H1 (cell line): ENCODE results near the gene RPP25. TPM values are rescaled to one million over a fixed set of nuclear protein-coding genes. Genes with fewer than 3 reads are reported as not detected.

ENCODE experiments used
- BCL11A ChIP-seq, 2 experiments: IDR thresholded peaks; one replicate each; pipeline ENCODE4 v1.6.1; 2011; ENCODE audit warnings: low read depth in 2 of 2, low read length in 2 of 2, mild to moderate bottlenecking in 2 of 2
- CHD2 ChIP-seq: IDR thresholded peaks from 2 replicates; pipeline ENCODE4 v1.6.1; 2012; ENCODE audit warnings: low read length, improper control_type of control experiment
- HDAC2 ChIP-seq, 2 experiments: fragments of 300-600 bp in 1 of 2; sonication (generic) in 1 of 2; IDR thresholded peaks; 2 replicates each; pipeline ENCODE4 v1.6.1; 2011 to 2012; ENCODE audit warnings: low read depth in 2 of 2, low read length in 2 of 2, mild to moderate bottlenecking in 2 of 2, moderate library complexity in 2 of 2, borderline replicate concordance in 1 of 2, inconsistent platforms in 1 of 2
- KDM1A ChIP-seq: fragments of 200-600, 300-600 bp; sonication (generic); IDR thresholded peaks from 2 replicates; pipeline ENCODE4 v1.7.1; 2016; ENCODE audit warnings: mild to moderate bottlenecking, low read length, borderline replicate concordance
- NRF1 ChIP-seq: IDR thresholded peaks from 2 replicates; pipeline ENCODE4 v1.6.1; 2011; ENCODE audit warnings: mild to moderate bottlenecking, low read depth, low read length, improper control_type of control experiment
- RAD21 ChIP-seq, 2 experiments: IDR thresholded peaks in 1 of 2; conservative IDR thresholded peaks in 1 of 2; 2 replicates each; pipeline ENCODE4 v1.6.1; 2011; ENCODE audit warnings: low read depth in 2 of 2, low read length in 2 of 2, improper control_type of control experiment in 1 of 2, inconsistent platforms in 1 of 2, mild to moderate bottlenecking in 1 of 2, moderate library complexity in 1 of 2
- polyA plus RNA-seq, 7 experiments: library from polyadenylated mRNA; depleted of rRNA in 3 of 7; stranded (reverse) in 5 of 7; unstranded in 2 of 7; fragments of >200 nt in 5 of 7; fragments of 200-250 nt in 2 of 7; gene quantifications; 1 replicate in 5 of 7; 2 replicates in 1 of 7; 4 replicates in 1 of 7; pipeline versions ENCODE4 v1.2.1 to v1.2.3, GENCODE V29; 2011 to 2013; ENCODE audit warnings: missing spikeins in 2 of 7, mixed read lengths in 2 of 7
- total RNA-seq: library from RNA; stranded (reverse); fragmentation: NEBNext Ultra II Directional; extraction: Animal tissue kit (Norgen Biotek cat#: 25700); gene quantifications from 2 replicates; pipeline ENCODE4 v1.2.1, GENCODE V29; 2021
- TF ChIP-seq, protein P1 (sequence below): fragments of 300-600 bp; sonication (generic); IDR thresholded peaks from 2 replicates; pipeline ENCODE4 v1.7.1; 2012; ENCODE audit warnings: low read length, moderate library complexity, mild to moderate bottlenecking, inconsistent platforms; ENCODE audit not compliant: insufficient replicate concordance
- TF ChIP-seq, protein P2 (sequence below): IDR thresholded peaks from 2 replicates; pipeline ENCODE4 v1.6.1; 2011; ENCODE audit warnings: low read depth, mild to moderate bottlenecking, low read length; ENCODE audit not compliant: insufficient read depth

The RPP25 gene
- total and polyA plus RNA-seq, 2 of the 8 experiments (the other 6 are each of a cell fraction or from before 2014, with no cell fraction given) = 17.4 to 19.8 TPM

DNA sequence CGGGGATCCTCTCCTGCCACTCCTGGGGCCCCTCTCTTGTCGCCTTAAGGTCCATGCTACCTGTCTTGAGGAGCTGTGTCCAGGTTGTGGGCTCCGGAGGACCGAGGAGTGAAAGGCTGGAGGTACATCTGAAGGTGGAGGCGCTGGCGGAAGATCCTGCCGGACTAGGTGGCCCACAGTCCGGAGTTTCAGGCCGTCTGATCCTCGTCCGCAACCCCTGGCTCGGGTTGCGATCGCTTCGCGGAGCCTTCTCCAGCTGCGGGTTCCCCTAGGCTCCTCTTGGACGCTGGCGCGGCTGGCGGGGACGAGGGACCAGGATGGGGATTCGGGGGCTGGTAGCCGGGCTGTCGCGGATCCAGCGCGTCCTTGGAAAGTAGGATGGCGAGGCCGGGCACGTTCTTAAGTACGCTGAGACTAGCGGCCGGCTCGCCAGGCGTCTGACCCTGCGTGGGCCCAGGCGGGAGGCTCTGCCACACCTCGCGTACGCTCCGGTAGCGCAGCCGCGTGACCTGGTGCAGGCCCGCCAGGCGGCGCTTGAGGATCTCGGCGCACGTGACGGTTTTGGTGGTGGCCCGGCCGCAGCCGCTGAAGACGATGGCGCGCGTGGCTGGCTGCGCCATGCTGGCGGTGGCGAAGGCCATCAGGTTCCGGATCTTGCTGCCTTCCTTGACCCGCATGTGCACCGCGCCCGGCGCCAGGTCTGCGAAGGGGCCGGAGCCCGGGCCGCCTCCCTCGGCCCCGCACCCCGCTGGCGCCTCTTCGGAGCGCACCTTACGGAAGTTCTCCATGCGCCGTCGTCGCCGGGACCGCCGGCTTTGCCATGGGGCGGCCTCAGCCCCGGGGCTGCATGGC is 550 bp downstream of the RPP25 start (continued):
- TF ChIP-seq, protein P1, sequence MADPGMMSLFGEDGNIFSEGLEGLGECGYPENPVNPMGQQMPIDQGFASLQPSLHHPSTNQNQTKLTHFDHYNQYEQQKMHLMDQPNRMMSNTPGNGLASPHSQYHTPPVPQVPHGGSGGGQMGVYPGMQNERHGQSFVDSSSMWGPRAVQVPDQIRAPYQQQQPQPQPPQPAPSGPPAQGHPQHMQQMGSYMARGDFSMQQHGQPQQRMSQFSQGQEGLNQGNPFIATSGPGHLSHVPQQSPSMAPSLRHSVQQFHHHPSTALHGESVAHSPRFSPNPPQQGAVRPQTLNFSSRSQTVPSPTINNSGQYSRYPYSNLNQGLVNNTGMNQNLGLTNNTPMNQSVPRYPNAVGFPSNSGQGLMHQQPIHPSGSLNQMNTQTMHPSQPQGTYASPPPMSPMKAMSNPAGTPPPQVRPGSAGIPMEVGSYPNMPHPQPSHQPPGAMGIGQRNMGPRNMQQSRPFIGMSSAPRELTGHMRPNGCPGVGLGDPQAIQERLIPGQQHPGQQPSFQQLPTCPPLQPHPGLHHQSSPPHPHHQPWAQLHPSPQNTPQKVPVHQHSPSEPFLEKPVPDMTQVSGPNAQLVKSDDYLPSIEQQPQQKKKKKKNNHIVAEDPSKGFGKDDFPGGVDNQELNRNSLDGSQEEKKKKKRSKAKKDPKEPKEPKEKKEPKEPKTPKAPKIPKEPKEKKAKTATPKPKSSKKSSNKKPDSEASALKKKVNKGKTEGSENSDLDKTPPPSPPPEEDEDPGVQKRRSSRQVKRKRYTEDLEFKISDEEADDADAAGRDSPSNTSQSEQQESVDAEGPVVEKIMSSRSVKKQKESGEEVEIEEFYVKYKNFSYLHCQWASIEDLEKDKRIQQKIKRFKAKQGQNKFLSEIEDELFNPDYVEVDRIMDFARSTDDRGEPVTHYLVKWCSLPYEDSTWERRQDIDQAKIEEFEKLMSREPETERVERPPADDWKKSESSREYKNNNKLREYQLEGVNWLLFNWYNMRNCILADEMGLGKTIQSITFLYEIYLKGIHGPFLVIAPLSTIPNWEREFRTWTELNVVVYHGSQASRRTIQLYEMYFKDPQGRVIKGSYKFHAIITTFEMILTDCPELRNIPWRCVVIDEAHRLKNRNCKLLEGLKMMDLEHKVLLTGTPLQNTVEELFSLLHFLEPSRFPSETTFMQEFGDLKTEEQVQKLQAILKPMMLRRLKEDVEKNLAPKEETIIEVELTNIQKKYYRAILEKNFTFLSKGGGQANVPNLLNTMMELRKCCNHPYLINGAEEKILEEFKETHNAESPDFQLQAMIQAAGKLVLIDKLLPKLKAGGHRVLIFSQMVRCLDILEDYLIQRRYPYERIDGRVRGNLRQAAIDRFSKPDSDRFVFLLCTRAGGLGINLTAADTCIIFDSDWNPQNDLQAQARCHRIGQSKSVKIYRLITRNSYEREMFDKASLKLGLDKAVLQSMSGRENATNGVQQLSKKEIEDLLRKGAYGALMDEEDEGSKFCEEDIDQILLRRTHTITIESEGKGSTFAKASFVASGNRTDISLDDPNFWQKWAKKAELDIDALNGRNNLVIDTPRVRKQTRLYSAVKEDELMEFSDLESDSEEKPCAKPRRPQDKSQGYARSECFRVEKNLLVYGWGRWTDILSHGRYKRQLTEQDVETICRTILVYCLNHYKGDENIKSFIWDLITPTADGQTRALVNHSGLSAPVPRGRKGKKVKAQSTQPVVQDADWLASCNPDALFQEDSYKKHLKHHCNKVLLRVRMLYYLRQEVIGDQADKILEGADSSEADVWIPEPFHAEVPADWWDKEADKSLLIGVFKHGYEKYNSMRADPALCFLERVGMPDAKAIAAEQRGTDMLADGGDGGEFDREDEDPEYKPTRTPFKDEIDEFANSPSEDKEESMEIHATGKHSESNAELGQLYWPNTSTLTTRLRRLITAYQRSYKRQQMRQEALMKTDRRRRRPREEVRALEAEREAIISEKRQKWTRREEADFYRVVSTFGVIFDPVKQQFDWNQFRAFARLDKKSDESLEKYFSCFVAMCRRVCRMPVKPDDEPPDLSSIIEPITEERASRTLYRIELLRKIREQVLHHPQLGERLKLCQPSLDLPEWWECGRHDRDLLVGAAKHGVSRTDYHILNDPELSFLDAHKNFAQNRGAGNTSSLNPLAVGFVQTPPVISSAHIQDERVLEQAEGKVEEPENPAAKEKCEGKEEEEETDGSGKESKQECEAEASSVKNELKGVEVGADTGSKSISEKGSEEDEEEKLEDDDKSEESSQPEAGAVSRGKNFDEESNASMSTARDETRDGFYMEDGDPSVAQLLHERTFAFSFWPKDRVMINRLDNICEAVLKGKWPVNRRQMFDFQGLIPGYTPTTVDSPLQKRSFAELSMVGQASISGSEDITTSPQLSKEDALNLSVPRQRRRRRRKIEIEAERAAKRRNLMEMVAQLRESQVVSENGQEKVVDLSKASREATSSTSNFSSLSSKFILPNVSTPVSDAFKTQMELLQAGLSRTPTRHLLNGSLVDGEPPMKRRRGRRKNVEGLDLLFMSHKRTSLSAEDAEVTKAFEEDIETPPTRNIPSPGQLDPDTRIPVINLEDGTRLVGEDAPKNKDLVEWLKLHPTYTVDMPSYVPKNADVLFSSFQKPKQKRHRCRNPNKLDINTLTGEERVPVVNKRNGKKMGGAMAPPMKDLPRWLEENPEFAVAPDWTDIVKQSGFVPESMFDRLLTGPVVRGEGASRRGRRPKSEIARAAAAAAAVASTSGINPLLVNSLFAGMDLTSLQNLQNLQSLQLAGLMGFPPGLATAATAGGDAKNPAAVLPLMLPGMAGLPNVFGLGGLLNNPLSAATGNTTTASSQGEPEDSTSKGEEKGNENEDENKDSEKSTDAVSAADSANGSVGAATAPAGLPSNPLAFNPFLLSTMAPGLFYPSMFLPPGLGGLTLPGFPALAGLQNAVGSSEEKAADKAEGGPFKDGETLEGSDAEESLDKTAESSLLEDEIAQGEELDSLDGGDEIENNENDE = no peak
- TF ChIP-seq CHD2 (peak; percentile 48; the same call in 1 of the 2 replicates), HDAC2 (IDR thresholded peaks at IDR 0.05; ENCODE audit: borderline replicate concordance in 1 of 2, low read depth in 2 of 2, low read length in 2 of 2) (peak in 1 of 2 experiments; percentile 3; a peak in 1 of 4 replicates), BCL11A (IDR thresholded peaks at IDR 0.05; ENCODE audit: low read depth in 2 of 2, low read length in 2 of 2) (no peak), NRF1 (no peak), RAD21 (IDR thresholded peaks at IDR 0.05 in 1 of 2, conservative IDR thresholded peaks at IDR 0.05 in 1 of 2; ENCODE audit: low read depth in 2 of 2, low read length in 2 of 2) (peak in 1 of 2 experiments; percentile 5; a peak in 1 of 4 replicates), KDM1A (0 out of 2 replicates have a peak, but pooled peaks have one; percentile 18)
- TF ChIP-seq, protein P2, sequence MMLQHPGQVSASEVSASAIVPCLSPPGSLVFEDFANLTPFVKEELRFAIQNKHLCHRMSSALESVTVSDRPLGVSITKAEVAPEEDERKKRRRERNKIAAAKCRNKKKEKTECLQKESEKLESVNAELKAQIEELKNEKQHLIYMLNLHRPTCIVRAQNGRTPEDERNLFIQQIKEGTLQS = peak; percentile 72
